AG09319 (cell line): ENCODE data around the gene BBS10.
A peak's percentile ranks its signal among the peaks of the same experiment; 100 is the strongest.
"Not testable (repeated sequence)": the region's sequence is repeated elsewhere in the genome, so short reads cannot be mapped to it uniquely, and the experiment has no call there.

Experiments used
- DNase-seq: peaks from one replicate; pipeline ENCODE4 v3.0.0-alpha.2; 2010; ENCODE audit warnings: low read depth; ENCODE audit errors: extremely low read depth
- CTCF ChIP-seq: IDR thresholded peaks from 2 replicates; pipeline ENCODE4 v1.5.1; 2011; ENCODE audit warnings: low read depth, mild to moderate bottlenecking, inconsistent platforms, low read length, moderate library complexity

BBS10 gene

DNA sequence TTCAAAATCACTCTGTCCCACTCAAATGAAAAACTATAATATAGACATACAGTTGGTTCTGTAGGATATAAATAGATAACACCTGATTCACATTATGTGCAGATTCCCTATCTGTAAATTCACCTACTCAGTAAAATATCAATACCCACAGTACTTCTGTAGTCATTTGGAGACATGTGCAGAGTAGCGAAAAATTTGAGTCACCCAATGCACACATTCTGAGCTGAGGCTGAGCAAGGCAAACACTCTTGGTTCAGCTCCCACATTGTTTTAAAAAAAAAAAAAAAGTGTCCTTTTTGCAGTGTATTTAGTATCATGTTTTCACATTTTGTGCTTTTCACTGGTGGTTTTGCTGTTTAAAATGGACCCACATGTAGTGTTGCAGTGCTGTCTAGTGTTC, 27.3 kb upstream of the BBS10 start:
- TF ChIP-seq CTCF, result no peak
- DNase-seq, result no peak

DNA sequence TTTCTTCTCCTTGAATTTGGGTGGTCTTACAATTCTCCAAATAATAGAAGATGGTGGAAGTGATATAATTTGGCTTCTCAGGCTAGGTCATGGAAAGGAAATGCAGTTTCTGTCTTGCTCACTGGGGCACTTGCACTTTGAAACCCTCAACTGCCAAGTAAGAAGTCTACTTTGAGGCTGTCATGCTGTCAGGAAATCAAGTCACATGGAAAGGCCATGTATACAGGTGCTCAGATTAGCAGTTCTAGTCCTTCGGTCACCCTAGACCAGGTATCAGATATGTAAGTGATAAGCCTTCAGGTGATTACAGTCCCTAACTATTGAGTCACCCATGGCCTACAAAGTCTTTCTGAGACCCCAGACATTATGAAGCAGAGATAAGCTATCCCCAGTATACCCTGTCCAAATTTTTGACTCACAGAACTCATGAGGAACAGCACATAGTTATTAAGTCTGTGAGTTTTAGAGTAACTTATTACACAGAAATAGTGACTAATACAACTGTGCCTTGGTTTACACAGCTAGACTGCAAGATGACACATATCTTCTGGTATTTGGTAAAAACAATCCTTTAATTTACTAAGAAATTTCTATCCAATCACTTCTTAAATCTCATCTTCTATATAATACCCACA, 26.3 kb upstream of the BBS10 start:
- no peak for DNase-seq
- TF ChIP-seq CTCF, result no peak

GRCh38 chr12:76368230-76368629, 20.0 kb upstream of the BBS10 start:
- no peak for TF ChIP-seq CTCF
- no peak for DNase-seq

- no peak for DNase-seq
- TF ChIP-seq CTCF, result no peak
Observed at GRCh38 chr12:76366163-76366562, 17.9 kb upstream of the BBS10 start.

DNA sequence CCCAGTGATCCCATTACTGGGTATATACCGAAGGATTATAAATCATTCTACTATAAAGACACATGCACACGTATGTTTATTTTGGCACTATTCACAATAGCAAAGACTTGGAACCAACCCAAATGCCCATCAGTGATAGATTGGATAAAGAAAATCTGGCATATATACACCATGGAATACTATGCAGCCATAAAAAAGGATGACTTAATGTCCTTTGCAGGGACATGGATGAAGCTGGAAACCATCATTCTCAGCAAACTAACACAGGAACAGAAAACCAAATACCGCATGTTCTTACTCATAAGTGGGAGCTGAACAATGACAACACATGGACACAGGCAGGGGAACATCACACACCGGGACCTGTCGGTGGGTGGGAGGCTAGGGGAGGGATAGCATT, 15.9 kb upstream of the BBS10 start:
- DNase-seq, result not testable (repeated sequence)

DNA sequence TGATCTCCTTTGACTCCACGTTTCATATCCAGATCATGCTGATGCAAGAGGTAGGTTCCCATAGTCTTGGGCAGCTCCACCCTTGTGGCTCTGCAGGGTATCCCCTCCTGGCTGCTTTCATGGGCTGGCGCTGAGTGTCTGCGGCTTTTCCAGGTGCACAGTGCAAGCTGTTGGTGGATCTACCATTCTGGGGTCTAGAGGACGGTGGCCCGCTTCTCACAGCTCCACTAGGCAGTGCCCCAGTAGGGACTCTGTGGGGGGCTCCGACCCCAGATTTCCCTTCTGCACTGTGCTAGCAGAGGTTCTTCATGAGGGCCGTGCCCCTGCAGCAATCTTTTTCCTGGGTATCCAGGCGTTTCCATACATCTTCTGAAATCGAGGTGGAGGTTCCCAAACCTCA, 12.1 kb upstream of the BBS10 start:
- no peak for DNase-seq

GRCh38 chr12:76356071-76356470, 7.9 kb upstream of the BBS10 start:
- no peak for DNase-seq
- TF ChIP-seq CTCF, result no peak

More for the DNA sequence above, 12.1 kb upstream of the BBS10 start:
- TF ChIP-seq CTCF, result no peak

- peak; percentile 41 for DNase-seq
- TF ChIP-seq CTCF, result peak; percentile 59
Observed at GRCh38 chr12:76346798-76347420, 1.3 kb downstream of the BBS10 start.
